DOHH2 (cell line): ENCODE measurements around the gene STK33.

ENCODE experiments used
- H3F3A ChIP-seq: fragments of 200-600 bp; sonication (generic), shearing (Covaris generic); 2 replicates; pipeline ENCODE4 v1.6.0; 2016; ENCODE audit warnings: antibody characterized with exemption, mild to moderate bottlenecking; ENCODE audit not compliant: control insufficient read depth, insufficient read depth
- H3K27ac ChIP-seq: fragments of 200-600 bp; sonication (generic); 2 replicates; pipeline ENCODE4 v1.5.1; 2014; ENCODE audit warnings: low read depth, mild to moderate bottlenecking, low read length, moderate library complexity
- H3K27me3 ChIP-seq: fragments of 200-600 bp; sonication (generic); 2 replicates; pipeline ENCODE4 v1.6.1; 2014; ENCODE audit warnings: mild to moderate bottlenecking, low read length, mixed read lengths; ENCODE audit not compliant: control insufficient read depth
- H3K36me3 ChIP-seq: fragments of 200-600 bp; sonication (generic); 2 replicates; pipeline ENCODE4 v1.6.1; 2014; ENCODE audit warnings: mild to moderate bottlenecking, low read length, moderate library complexity, mixed read lengths; ENCODE audit not compliant: control insufficient read depth
- H3K4me1 ChIP-seq: fragments of 200-600 bp; sonication (generic); 2 replicates; pipeline ENCODE4 v1.6.1; 2014; ENCODE audit warnings: mild to moderate bottlenecking, low read length, mixed read lengths; ENCODE audit not compliant: control insufficient read depth
- H3K4me2 ChIP-seq: fragments of 200-600 bp; sonication (generic); 2 replicates; pipeline ENCODE4 v1.6.0; 2014; ENCODE audit warnings: mild to moderate bottlenecking, low read length, moderate library complexity
- H3K4me3 ChIP-seq: fragments of 200-600 bp; sonication (generic); 2 replicates; pipeline ENCODE4 v1.5.1; 2014; ENCODE audit warnings: mild to moderate bottlenecking, low read length, mixed read lengths
- H3K79me2 ChIP-seq: fragments of 200-600 bp; sonication (generic); 2 replicates; pipeline ENCODE4 v1.6.1; 2014; ENCODE audit warnings: mild to moderate bottlenecking, low read length, mixed read lengths; ENCODE audit not compliant: control insufficient read depth
- H3K9me2 ChIP-seq: fragments of 200-600 bp; sonication (generic); replicated peaks from 2 replicates; pipeline ENCODE4 v1.6.1; 2014; ENCODE audit warnings: mild to moderate bottlenecking, low read length, mixed read lengths; ENCODE audit not compliant: control insufficient read depth
- H3K9me3 ChIP-seq: fragments of 200-600 bp; sonication (generic); 2 replicates; pipeline ENCODE4 v1.6.1; 2014; ENCODE audit warnings: antibody characterized with exemption, low read length, mixed read lengths; ENCODE audit not compliant: control insufficient read depth, insufficient read depth
- H4K20me1 ChIP-seq: fragments of 200-600 bp; sonication (generic); 2 replicates; pipeline ENCODE4 v1.6.0; 2014; ENCODE audit warnings: low read depth, mild to moderate bottlenecking, antibody characterized with exemption, low read length, moderate library complexity; ENCODE audit not compliant: control insufficient read depth, insufficient read depth
- EZH2phosphoT487 ChIP-seq: fragments of 200-600 bp; sonication (generic); IDR thresholded peaks from 2 replicates; pipeline ENCODE4 v1.6.1; 2017; ENCODE audit warnings: borderline replicate concordance, mild to moderate bottlenecking, antibody characterized with exemption, low read length, moderate library complexity, mixed read lengths
- TF ChIP-seq, protein P1 (sequence below): fragments of 200-600 bp; sonication (generic); IDR thresholded peaks from one replicate; pipeline ENCODE4 v1.5.1; 2014; ENCODE audit warnings: antibody characterized with exemption, mild to moderate bottlenecking, low read depth, low read length; ENCODE audit not compliant: poor library complexity, severe bottlenecking

Gene STK33

DNA sequence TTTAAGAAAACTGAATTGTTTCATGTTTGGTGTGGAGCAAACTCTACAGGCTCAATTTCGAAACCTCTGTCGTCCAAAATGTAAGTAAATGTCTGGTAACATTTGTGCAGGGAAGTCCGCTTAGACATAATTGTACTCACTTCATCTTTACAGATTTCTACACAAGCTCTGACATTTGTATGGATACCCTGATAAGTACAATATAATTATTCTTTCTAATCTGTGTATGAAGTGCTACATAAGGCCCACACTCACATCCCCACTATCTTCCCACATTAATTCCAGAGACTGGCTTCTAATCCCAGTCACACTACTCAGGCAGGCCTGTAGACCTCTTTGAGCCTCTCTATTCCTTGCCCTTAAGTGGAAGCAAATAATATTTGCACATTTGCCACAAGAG lies 201.1 kb downstream of the STK33 start:
- Histone ChIP-seq H3F3A (no peaks in the 10 kb centered on the region), H3K27me3 (no peaks in the 10 kb centered on the region), H3K4me2 (no peak overlapping the region), H3K9me3 (no peaks in the 10 kb centered on the region), H3K27ac (no peak overlapping the region), H3K9me2 (no peaks in the 10 kb centered on the region), H4K20me1 (no peaks in the 10 kb centered on the region), H3K4me3 (no peak overlapping the region), H3K4me1 (no peaks in the 10 kb centered on the region), H3K79me2 (no peaks in the 10 kb centered on the region), H3K36me3 (no peaks in the 10 kb centered on the region)
- no peak for TF ChIP-seq EZH2phosphoT487
- TF ChIP-seq, protein P1, sequence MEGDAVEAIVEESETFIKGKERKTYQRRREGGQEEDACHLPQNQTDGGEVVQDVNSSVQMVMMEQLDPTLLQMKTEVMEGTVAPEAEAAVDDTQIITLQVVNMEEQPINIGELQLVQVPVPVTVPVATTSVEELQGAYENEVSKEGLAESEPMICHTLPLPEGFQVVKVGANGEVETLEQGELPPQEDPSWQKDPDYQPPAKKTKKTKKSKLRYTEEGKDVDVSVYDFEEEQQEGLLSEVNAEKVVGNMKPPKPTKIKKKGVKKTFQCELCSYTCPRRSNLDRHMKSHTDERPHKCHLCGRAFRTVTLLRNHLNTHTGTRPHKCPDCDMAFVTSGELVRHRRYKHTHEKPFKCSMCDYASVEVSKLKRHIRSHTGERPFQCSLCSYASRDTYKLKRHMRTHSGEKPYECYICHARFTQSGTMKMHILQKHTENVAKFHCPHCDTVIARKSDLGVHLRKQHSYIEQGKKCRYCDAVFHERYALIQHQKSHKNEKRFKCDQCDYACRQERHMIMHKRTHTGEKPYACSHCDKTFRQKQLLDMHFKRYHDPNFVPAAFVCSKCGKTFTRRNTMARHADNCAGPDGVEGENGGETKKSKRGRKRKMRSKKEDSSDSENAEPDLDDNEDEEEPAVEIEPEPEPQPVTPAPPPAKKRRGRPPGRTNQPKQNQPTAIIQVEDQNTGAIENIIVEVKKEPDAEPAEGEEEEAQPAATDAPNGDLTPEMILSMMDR, result no peak

DNA sequence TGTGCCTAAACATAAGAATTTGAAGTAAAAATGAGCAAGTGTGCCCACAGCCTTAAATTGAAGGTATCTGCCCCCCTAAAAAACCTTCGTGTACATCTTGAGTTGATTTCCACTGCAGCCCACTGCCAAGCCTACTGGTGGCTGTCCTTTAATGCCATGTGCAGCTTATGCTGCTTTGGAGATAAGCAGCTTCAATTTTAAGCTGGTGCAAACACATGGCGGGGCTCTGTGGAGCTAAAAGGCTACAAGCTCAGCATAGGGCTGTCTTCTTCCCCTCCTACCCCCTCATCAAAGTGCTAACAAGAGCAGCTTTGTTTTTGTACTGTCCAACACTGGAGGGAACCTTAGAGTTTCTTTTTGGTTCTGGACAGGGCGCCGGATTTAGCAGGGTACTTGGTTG lies 201.9 kb downstream of the STK33 start:
- no peaks in the 10 kb centered on the region for H3F3A ChIP-seq
- no peaks in the 10 kb centered on the region for H3K9me3 ChIP-seq
- TF ChIP-seq EZH2phosphoT487, result no peak
- no peak overlapping the region for H3K4me2 ChIP-seq
- H3K4me3 ChIP-seq, result no peak overlapping the region
- no peaks in the 10 kb centered on the region for H3K79me2 ChIP-seq
- no peaks in the 10 kb centered on the region for H3K9me2 ChIP-seq
- H3K27me3 ChIP-seq, result no peaks in the 10 kb centered on the region
- H3K36me3 ChIP-seq, result no peaks in the 10 kb centered on the region
- no peaks in the 10 kb centered on the region for H3K4me1 ChIP-seq
- no peaks in the 10 kb centered on the region for H4K20me1 ChIP-seq
- H3K27ac ChIP-seq, result no peak overlapping the region

DNA sequence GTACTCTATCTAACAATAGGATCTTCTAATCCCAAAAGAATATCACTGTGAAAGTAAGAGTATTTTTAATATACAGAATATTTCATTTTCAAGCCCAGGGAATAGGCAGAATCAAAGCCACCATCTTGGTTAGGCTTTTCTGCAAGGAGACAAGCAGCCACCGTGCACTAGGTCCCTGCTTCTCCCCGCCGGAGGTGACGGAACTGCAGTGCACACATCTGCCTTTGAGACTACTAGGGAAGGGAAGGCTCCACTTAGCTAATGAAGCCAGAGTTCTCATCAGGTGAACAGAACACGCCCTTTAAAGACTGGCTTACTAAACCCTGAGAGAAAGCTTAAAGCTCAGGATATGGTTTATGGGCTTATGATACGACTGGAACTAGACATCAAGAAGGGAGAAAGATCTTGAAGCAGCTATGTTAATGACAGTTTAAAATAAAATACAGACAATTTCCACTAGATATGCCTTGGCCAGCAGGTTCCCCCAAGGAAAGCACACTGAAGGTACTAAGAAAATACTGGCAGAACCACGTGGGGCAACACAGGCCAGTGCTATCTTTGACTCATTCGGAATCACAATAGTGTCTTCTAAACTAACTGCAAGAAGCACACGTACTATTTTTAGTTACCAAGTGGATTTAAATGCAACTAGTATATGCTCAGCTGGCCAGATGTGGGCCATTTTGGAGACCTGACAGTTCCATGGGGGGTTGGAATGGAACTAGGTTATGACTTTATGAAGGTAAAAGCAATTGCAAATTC lies 203.0 kb downstream of the STK33 start:
- H3K79me2 ChIP-seq, result no peaks in the 10 kb centered on the region
- no peaks in the 10 kb centered on the region for H3K36me3 ChIP-seq
- no peaks in the 10 kb centered on the region for H3K9me2 ChIP-seq
- no peaks in the 10 kb centered on the region for H4K20me1 ChIP-seq
- H3K4me1 ChIP-seq, result no peaks in the 10 kb centered on the region
- no peak overlapping the region for H3K4me2 ChIP-seq
- H3K27me3 ChIP-seq, result no peaks in the 10 kb centered on the region
- no peaks in the 10 kb centered on the region for H3K9me3 ChIP-seq
- no peaks in the 10 kb centered on the region for H3F3A ChIP-seq
- H3K27ac ChIP-seq, result no peak overlapping the region
- no peak overlapping the region for H3K4me3 ChIP-seq
- no peak for TF ChIP-seq EZH2phosphoT487

DNA sequence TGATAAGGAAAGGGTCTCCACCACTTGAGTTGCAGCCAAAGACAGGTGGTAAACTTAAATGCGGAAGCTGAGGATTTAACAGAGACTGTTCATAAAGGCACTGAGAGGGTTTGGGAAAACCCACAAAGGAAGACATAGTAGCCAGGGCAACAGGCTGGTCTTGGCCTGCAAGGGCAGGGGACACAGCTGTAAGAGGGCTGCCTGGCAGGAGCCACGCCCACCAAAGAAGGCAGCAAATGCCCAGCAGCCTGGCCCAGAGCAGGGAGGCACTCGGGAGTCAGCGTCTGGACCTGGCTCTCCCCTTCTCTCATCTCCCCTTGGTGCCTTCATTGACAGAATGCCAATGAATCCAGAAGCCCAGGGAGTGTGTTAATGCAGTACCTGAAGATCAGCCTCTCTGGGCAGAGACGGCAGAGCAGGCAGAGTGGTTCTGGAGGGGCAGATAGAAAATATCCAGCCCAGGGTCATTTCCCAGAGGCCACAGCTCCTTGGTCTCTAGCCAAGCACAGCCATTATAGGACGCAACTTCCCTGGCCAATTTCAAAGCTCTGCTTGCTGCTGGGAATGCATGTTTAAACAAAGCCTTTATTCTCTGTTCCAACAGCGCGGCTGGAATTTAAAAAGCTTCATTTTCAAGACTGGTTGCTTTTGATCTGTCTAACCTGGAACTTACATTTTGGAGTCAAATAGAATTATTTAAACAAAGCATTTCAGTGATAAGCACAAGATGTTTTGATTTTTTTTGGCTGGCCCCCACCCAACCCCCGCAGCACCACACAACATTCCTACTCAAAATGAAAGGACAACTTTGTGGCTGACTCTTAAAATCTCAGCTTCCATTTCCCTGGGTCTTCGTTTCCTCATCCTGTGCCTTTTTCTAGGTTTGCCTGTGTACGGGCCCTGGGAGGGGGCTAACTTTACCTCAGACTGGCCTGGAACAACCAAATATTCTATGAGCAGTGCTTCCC lies 204.7 kb downstream of the STK33 start:
- no peaks in the 10 kb centered on the region for H3K9me2 ChIP-seq
- no peaks in the 10 kb centered on the region for H3K79me2 ChIP-seq
- no peaks in the 10 kb centered on the region for H3K9me3 ChIP-seq
- H3K4me2 ChIP-seq, result no peak overlapping the region
- H3K27me3 ChIP-seq, result no peaks in the 10 kb centered on the region
- no peak overlapping the region for H3K27ac ChIP-seq
- peaks cover 10% of the 10 kb centered on the region for H3K4me1 ChIP-seq
- H3K36me3 ChIP-seq, result no peaks in the 10 kb centered on the region
- H4K20me1 ChIP-seq, result no peaks in the 10 kb centered on the region
- no peak for TF ChIP-seq EZH2phosphoT487
- TF ChIP-seq, protein P1, result no peak
- H3K4me3 ChIP-seq, result no peak overlapping the region
- H3F3A ChIP-seq, result no peaks in the 10 kb centered on the region
